HG03108 (cell line): Measurements from ENCODE around the gene CBLC.
"Not testable (repeated sequence)": the region's sequence is repeated elsewhere in the genome, so short reads cannot be mapped to it uniquely, and the experiment has no call there.

Source experiments
- ATAC-seq: cut with Tn5 transposase; IDR thresholded peaks from one replicate; pipeline ENCODE4 v1.9.1; 2021; ENCODE audit warnings: moderate library complexity; ENCODE audit not compliant: unreplicated experiment

CBLC gene

GRCh38 chr19:44759083-44759804 lies 18.4 kb upstream of the CBLC start:
- no peak for ATAC-seq

GRCh38 chr19:44762038-44762437 lies 15.7 kb upstream of the CBLC start:
- no peak for ATAC-seq

GRCh38 chr19:44765033-44765948 lies 12.4 kb upstream of the CBLC start:
- no peak for ATAC-seq

- no peak for ATAC-seq
These were observed 11.7 kb upstream of the CBLC start for GRCh38 chr19:44765949-44766335.

GRCh38 chr19:44767295-44768180 lies 10.2 kb upstream of the CBLC start:
- no peak for ATAC-seq

- peak; percentile 99 for ATAC-seq
These were observed 7.0 kb upstream of the CBLC start for GRCh38 chr19:44770550-44771257.

GRCh38 chr19:44772144-44772543 lies 5.5 kb upstream of the CBLC start:
- ATAC-seq: not testable (repeated sequence)

GRCh38 chr19:44772959-44773358 lies 4.7 kb upstream of the CBLC start:
- no peak for ATAC-seq

GRCh38 chr19:44775676-44776240 lies 1.9 kb upstream of the CBLC start:
- ATAC-seq: no peak

GRCh38 chr19:44776402-44777096 lies 1.1 kb upstream of the CBLC start:
- no peak for ATAC-seq

- ATAC-seq: no peak
These were observed 1.5 kb downstream of the CBLC start for GRCh38 chr19:44779150-44779549.

- not testable (repeated sequence) for ATAC-seq
These were observed 4.0 kb downstream of the CBLC start for GRCh38 chr19:44781694-44782093.

GRCh38 chr19:44782729-44783128 lies 5.0 kb downstream of the CBLC start:
- ATAC-seq: no peak

GRCh38 chr19:44783545-44783944 lies 5.9 kb downstream of the CBLC start:
- no peak for ATAC-seq

- no peak for ATAC-seq
These were observed 7.6 kb downstream of the CBLC start for GRCh38 chr19:44785271-44785670.

GRCh38 chr19:44785993-44786392 lies 8.3 kb downstream of the CBLC start:
- ATAC-seq: no peak

- ATAC-seq: no peak
These were observed 11.3 kb downstream of the CBLC start for GRCh38 chr19:44788971-44789370.

- ATAC-seq: no peak
These were observed 12.3 kb downstream of the CBLC start for GRCh38 chr19:44789943-44790483.

GRCh38 chr19:44792281-44792680 lies 14.6 kb downstream of the CBLC start:
- no peak for ATAC-seq
